Vagina (tissue), 2 donors: ENCODE measurements around the gene TPGS1.

Source experiments
- CTCF ChIP-seq, 3 experiments: fragments of 450-650 bp in 2 of 3; fragments of 200-600 bp in 1 of 3; sonication (generic) in 1 of 3; IDR thresholded peaks; one replicate each; pipeline ENCODE4 v1.5.1; 2017 to 2019; ENCODE audit warnings: antibody characterized with exemption in 3 of 3, mild to moderate bottlenecking in 2 of 3, moderate library complexity in 2 of 3
- POLR2A ChIP-seq, 2 donors: fragments of 450-650 bp; IDR thresholded peaks; one replicate each; pipeline ENCODE4 v1.6.1; 2017; ENCODE audit warnings: antibody characterized with exemption in 2 of 2, mild to moderate bottlenecking in 2 of 2, moderate library complexity in 2 of 2
- POLR2AphosphoS5 ChIP-seq, 2 donors: sonication (generic); formaldehyde crosslinking; IDR thresholded peaks; one replicate each; pipeline ENCODE4 v1.9.0; 2017; ENCODE audit warnings: antibody characterized with exemption in 2 of 2, mild to moderate bottlenecking in 2 of 2, low read depth in 1 of 2; ENCODE audit not compliant: insufficient read depth in 1 of 2

DNA sequence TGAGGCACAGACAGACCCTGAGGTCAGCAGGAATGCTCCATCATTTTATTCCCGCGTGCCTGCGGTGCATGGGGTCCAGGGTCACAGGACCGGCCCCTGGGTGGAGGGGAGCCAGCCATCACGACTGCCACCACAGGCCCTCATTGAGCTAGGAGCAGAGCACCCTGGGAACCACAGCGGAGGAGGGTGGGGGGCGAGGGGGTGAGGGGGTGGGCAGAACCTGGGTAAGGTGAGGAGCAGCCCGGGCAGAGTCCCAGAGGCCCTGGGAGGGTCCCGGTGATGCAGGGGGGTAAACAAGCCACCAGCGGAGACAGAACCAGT is 12.3 kb upstream of the TPGS1 start:
- no peak for TF ChIP-seq CTCF (IDR thresholded peaks at IDR 0.05)
- no peak for TF ChIP-seq POLR2A (IDR thresholded peaks at IDR 0.05)
- TF ChIP-seq POLR2AphosphoS5 (IDR thresholded peaks at IDR 0.05; ENCODE audit: insufficient read depth in 1 of 2, low read depth in 1 of 2) = no peak
